ENCODE results near the gene KHDC4. TPM values are rescaled to one million over a fixed set of nuclear protein-coding genes. Genes with fewer than 3 reads are reported as not detected.

Gene KHDC4
- total and polyA plus RNA-seq, 9 of the 15 experiments (the other 6 are each of a cell fraction or from before 2014, with no cell fraction given) = 12.1 to 185 (median 65.6) TPM

DNA sequence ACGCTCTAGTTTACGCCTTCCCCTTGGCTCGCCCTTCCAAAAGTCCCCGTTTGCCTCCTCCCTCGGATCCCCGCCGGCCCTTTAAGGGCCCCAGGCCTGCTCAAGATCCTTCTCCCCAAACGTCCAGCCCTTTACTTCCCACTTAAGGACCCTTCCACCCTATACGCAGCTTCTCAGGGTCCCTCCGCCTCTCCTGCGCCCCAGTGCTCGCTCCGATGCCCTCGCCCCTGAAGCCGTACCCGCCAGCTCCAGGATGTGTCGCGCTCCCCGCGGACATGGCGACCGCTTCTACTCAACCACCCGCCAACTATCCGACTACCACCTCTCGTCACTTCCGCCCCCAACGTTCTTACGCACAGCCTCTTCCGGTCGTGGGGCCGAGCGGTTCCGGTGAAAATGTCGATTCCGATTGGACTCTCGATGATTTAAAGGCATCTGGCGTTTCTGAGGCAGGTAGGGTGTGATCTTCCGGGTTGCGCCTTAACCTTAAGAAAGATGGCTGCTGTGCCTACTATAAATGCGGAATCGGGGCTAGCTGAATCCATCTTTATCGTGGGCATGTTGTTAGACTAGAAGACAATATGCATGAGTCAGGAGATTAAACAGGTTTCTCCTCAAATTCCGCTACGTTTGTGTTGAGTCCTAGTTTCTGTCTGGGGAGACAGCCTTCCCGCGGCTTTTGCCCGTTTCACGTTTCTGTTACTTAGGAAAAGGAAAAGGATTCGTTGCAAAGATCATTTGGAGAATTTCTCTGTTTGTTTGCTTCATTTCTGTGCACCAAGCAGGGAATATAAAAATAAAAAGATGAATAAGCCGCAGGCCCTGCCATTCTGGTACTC is at the start of gene KHDC4 (continued):
- TF ChIP-seq REST (IDR thresholded peaks at IDR 0.05; ENCODE audit: borderline replicate concordance) (no peak), REST (CRISPR knock-in tag; IDR thresholded peaks at IDR 0.05; ENCODE audit: low read depth) (peak; percentile 27; the same call in 1 of the 2 replicates), ZZZ3 (IDR thresholded peaks at IDR 0.05) (peak; percentile 93), POLR2A (conservative IDR thresholded peaks at IDR 0.05) (peak; percentile 99), SOX6 (IDR thresholded peaks at IDR 0.05) (peak; percentile 70), FOXP1 (CRISPR knock-in tag; IDR thresholded peaks at IDR 0.05) (peak; percentile 76; the same call in 1 of the 2 replicates), ZMIZ1 (IDR thresholded peaks at IDR 0.05; ENCODE audit: low read depth in 2 of 2, low read length in 2 of 2) (0 out of 4 replicates have a peak, but pooled peaks of 1 of the 2 experiments have one; percentile 39), ZNF175 (CRISPR knock-in tag; IDR thresholded peaks at IDR 0.05; ENCODE audit: low read depth) (peak; percentile 82; the same call in 1 of the 2 replicates), MYC (IDR thresholded peaks at IDR 0.05; ENCODE audit: low read depth, low read length) (peak; percentile 88), MYC (CRISPR knock-in tag; IDR thresholded peaks at IDR 0.05; ENCODE audit: borderline replicate concordance, low read depth) (peak; percentile 81; the same call in 1 of the 2 replicates), GMEB1 (CRISPR knock-in tag; IDR thresholded peaks at IDR 0.05) (peak; percentile 91), ZNF584 (CRISPR knock-in tag; IDR thresholded peaks at IDR 0.05; ENCODE audit: low read depth) (no peak), LARP7 (IDR thresholded peaks at IDR 0.05) (peak; percentile 85)
- TF ChIP-seq, protein P1, sequence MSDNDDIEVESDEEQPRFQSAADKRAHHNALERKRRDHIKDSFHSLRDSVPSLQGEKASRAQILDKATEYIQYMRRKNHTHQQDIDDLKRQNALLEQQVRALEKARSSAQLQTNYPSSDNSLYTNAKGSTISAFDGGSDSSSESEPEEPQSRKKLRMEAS (CRISPR knock-in tag; IDR thresholded peaks at IDR 0.05) = peak; percentile 76

Data from K562 (cell line).